ENCODE measurements around the gene TUT1. TPM values are rescaled to one million over a fixed set of nuclear protein-coding genes. Genes with fewer than 3 reads are reported as not detected.
"Not testable (repeated sequence)": the region's sequence is repeated elsewhere in the genome, so short reads cannot be mapped to it uniquely, and the experiment has no call there.

TUT1 gene
- total RNA-seq, 2 donors from 2014 or later = 14.0 to 14.7 TPM

- no peak for DNase-seq
- ATAC-seq = no peak
- intact Hi-C loops (cut with DNase I, micrococcal nuclease) = no loop called here
These were observed 26.1 kb downstream of the TUT1 start for GRCh38 chr11:62565100-62565802.

- intact Hi-C loops (cut with DNase I, micrococcal nuclease); ATAC-seq; DNase-seq: not testable (repeated sequence)
These were observed 29.6 kb downstream of the TUT1 start for GRCh38 chr11:62561677-62562230.

- intact Hi-C loops (cut with DNase I, micrococcal nuclease) = no loop called here
- ATAC-seq (peak; percentile 55), DNase-seq (peak; percentile 91)
These were observed 30.7 kb downstream of the TUT1 start for GRCh38 chr11:62560566-62561103.

GRCh38 chr11:62559626-62560025, 31.7 kb downstream of the TUT1 start:
- intact Hi-C loops (cut with DNase I, micrococcal nuclease) = loop anchor here in 1 of 2 donors (10.0 kb wide), 1 partner anchor 165 kb away; no protein-coding TSS in a partner anchor
- DNase-seq, ATAC-seq: not testable (repeated sequence)

DNA sequence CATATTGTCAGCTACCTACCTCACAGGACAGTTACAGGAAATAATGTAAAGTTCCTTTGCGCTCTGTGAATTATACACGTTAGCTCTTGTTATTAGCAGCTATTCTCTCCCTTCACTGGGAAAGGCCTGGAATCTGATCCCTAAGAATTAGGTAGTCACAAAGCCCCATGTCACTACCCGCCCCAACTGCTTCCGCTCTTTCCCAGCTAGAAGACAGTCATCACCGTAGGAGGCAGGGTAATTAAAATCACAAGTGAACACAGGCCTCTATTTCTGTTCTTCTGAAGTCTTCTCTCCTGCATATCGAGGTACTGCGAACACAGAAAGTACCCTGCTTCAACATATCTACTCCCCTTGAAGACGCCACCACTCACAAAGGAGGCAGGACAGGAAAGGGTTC, 32.1 kb downstream of the TUT1 start:
- ATAC-seq (no peak), DNase-seq (no peak)
- intact Hi-C loops (cut with DNase I, micrococcal nuclease) = loop anchor here in 1 of 2 donors (10.0 kb wide), 1 partner anchor 164 kb away; no protein-coding TSS in a partner anchor

- intact Hi-C loops (cut with DNase I, micrococcal nuclease) = loop anchor here in 1 of 2 donors (10.0 kb wide), 1 partner anchor 164 kb away; no protein-coding TSS in a partner anchor
- ATAC-seq (no peak), DNase-seq (peak in 1 of 2 donors; percentile 25)
These were observed 32.7 kb downstream of the TUT1 start for GRCh38 chr11:62558669-62559068.

GRCh38 chr11:62556875-62557631, 34.3 kb downstream of the TUT1 start:
- DNase-seq (peak; percentile 51), ATAC-seq (peak; percentile 5)
- intact Hi-C loops (cut with DNase I, micrococcal nuclease) = loop anchor here in 1 of 2 donors (10.0 kb wide), 1 partner anchor 162 kb away; no protein-coding TSS in a partner anchor

DNA sequence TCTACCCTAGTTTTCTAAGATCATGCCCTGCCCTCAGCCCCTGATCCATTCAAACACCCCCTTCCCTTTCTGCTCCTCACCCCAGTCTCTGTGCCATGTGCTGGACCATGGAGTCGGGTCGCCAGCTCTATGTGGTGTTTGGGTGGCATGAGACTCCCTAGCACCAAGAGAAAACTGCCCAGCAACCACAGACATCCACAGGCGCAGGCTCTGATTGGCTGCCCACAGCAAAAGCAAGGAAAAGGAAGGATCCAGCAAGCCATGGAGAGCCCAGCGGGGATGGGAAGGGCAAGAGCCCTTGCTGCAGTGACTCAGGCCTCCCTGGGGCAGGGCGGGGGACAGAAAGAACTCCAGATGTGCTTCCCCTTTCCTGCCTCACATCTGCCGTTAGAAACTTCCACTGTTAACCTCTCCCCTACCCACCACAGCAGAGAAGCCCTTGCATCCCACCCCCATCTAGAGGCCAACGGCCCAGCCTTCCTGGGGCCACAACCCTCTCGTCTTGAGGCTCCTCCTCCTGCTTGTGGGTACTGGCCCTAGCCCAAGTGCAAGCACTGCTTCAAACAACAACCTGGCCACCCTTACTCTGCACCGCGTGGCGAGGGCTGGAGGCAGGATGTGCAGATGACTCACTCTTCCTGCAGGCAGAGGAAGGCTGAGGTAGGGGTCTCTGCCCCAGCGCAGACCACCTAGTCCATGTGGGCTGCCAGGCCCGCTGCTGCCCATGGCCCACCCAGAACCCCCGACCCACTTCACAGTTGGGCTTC, 35.0 kb downstream of the TUT1 start:
- DNase-seq (peak; percentile 85 to 94), ATAC-seq (peak; percentile 54)
- intact Hi-C loops (cut with DNase I, micrococcal nuclease) = loop anchor here in 1 of 2 donors (10.0 kb wide), 1 partner anchor 161 kb away; no protein-coding TSS in a partner anchor

DNA sequence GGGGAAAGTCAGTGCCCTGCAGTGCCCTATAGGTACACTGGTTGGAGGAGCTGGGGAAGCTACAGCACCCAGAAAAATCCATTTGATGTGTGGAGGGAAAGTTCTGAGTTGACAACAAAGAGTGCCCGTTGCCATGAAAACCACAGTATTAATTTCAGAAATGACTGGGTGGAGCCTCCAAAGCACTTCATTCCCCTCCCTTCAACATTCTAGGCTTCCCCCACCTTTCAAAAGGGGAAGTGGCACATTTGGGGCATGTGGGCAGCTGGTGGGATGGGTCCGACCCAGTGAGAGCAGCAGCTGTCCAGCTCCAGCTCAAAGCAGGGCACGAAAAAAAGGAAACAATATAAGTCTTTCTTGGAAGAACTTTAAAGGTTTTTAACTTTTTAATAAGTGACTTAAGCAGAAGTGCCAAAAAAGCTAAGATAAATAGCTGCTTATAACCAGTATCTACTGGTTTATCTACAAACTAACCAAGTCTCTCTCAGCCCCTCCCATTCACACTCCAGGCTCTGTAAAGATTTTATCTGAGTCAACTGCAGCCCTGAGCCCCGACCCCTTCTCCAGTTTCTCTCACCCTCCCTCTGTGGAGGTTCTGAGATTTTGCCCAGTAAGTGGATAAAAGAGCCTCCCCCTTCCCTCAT, 35.7 kb downstream of the TUT1 start:
- intact Hi-C loops (cut with DNase I, micrococcal nuclease) = loop anchor here in 1 of 2 donors (10.0 kb wide), 1 partner anchor 161 kb away; no protein-coding TSS in a partner anchor
- no peak for ATAC-seq
- peak; percentile 45 to 64 for DNase-seq

DNA sequence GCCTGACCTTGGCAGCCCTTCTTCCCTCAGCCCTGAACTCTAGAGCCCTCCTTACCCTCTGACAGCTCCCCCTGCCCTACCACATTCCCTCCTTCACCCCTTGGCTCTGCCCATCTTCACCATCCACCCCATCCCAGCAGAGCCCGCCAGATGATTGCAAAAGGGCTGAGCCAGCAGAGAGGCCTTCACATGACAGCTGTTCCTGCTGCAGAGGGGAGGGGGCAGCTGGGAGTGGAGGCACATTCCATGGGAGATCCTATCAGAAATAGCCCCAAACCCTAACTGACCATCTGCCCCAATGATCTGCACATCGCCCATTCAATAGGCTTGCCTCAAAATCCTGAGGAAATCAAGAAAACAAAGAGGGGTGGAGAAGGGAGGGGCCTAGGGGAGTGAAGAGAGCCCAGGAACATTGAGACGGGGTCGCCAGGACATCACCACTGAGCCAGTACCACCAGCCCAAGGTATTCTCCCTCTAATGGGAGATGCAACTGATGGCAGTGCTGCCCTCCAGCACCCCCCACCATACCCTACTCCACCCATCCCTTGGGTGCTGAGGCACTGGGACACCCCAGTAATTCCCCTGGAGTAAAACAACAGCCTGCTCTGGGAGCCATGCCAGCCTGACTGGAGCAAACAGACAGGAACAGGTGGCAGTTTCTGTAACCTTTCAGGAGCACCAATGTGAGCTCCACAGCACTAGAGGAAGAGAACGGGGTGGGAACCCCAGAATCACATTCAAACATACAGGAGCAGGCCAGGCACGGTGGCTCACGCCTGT, 36.7 kb downstream of the TUT1 start:
- DNase-seq = peak; percentile 72 to 75
- ATAC-seq = no peak
- intact Hi-C loops (cut with DNase I, micrococcal nuclease) = loop anchor here in 1 of 2 donors (10.0 kb wide), 1 partner anchor 160 kb away; no protein-coding TSS in a partner anchor

DNA sequence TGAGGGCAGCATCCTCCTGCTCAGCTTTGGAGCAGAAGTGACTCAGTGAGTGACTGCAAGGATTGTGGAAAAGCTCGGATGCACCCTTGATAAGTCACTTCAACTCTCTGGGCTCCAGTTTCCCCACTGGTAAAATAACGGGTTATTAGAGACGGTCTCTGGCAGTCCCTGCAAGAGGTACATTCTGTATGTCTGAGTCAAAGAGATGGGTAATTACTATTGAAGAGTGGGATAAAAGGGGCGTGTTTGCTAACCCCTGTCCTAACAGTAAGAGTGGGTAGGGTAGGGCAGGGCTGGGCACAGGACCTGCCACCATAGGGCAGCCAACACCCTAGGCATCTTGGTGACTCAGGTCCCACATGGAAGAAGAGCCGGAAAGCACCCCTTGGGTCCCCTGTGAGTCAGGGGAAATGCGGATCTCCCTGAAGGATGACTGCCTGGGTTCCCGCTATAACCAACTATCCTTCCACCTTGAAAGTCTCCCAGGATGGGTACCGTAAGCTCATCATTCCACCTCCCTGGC, 37.4 kb downstream of the TUT1 start:
- DNase-seq = peak; percentile 40 to 74
- intact Hi-C loops (cut with DNase I, micrococcal nuclease) = loop anchor here in 1 of 2 donors (10.0 kb wide), 1 partner anchor 159 kb away; no protein-coding TSS in a partner anchor
- peak; percentile 23 for ATAC-seq

DNA sequence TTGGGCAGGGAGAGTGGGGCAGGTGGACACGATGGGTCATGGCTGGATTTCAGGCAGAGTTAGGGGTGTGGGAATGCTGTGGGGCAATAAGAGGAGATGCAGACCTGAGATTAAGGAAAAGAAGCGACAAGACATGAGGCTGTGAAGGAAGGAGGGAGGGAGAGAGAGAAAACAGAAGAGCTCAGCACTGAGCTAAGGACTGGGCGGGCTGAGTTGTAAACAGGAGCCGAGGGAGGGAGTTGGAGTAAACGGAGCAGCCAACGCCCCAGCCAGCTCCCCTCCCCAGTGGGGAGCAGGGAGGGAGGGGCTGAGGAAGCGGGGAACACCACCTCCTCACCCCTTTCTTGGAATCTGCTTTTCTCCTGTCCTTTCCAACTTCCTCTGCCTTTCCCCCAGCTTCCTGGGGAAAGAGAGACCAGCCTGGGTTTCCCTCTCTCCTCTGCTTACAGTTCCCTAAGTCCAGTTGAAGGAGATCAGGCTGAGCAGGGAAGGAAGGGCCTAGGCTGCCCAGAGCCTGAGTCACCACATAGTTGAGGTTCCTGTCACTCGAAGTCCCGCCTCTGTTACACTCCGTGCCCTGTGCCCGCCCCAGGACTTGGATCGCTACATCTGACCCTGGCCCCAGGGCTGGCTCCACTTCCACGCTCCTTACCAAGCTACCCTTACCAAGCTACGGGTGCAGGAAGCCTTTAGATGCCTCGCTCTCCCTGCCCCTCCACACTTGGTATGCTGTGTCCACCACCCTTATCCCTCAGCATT, 38.1 kb downstream of the TUT1 start:
- peak; percentile 87 to 95 for DNase-seq
- intact Hi-C loops (cut with DNase I, micrococcal nuclease) = loop anchor here in 1 of 2 donors (10.0 kb wide), 1 partner anchor 158 kb away; no protein-coding TSS in a partner anchor
- ATAC-seq = peak; percentile 68

DNA sequence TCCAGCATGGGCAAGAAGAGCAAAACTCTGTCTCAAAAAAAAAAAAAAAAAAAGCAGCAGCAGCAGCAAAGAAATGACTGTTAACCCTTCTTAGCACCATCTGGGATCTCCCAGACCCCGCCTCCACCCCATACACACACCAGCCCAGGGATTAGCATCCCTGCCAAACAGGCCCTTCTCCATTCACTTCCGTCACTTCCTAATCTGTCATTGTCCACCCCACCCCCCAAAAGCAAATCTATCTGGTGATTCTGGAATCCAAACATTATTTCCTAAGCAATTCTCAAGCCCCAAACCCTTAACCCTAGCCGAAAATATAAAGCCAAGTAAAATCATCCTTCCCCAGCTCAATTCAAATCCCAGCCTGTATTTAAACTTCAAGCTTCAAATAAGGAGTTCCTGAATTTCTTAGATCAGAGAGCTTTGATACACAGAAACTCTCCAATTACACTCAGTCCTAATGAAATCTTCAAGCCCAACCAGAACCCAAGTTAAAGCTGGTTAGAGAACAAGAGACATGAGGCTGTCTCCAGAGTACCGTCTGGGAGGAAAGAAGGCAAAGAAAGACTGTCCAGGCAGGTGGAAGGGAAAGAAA, 38.7 kb downstream of the TUT1 start:
- ATAC-seq (no peak), DNase-seq (peak; percentile 48 to 53)
- intact Hi-C loops (cut with DNase I, micrococcal nuclease) = loop anchor here in 1 of 2 donors (10.0 kb wide), 1 partner anchor 158 kb away; no protein-coding TSS in a partner anchor

DNA sequence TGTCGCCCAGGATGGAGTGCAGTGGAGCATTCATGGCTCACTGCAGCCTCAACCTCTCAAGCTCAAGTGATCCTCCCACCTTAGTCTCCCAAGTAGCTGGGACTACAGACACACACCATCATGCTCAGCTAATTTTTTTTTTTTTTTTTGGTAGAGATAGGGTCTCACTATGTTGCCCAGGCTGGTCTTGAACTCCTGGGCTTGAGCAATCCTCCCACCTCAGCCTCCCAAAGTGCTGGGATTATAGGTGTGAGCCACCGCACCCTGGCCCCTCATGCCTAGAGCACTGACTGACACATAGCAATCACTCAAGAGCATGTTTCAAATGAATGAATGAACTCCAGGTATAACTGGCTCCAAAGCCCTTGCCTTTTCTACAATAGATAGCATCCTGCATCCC, 40.8 kb downstream of the TUT1 start:
- not testable (repeated sequence) for DNase-seq, ATAC-seq
- intact Hi-C loops (cut with DNase I, micrococcal nuclease) = loop anchor here in 1 of 2 donors (10.0 kb wide), 1 partner anchor 156 kb away; no protein-coding TSS in a partner anchor

All from left colon (tissue), 2 donors.